Retinal pigment epithelial cell (primary cell): ENCODE measurements around the gene MRAS.

Experiments
- DNase-seq: peaks from one replicate; pipeline ENCODE4 v3.0.0-alpha.2; 2010; ENCODE audit warnings: low read depth
- H3K4me3 ChIP-seq: 2 replicates; pipeline ENCODE4 v1.5.1; 2011; ENCODE audit warnings: mild to moderate bottlenecking, low read length, control low read depth, moderate library complexity
- TF ChIP-seq, protein P1 (sequence below): conservative IDR thresholded peaks from 2 replicates; pipeline ENCODE4 v1.5.1; 2011; ENCODE audit warnings: low read depth, low read length, control low read depth, inconsistent platforms

The MRAS gene

DNA sequence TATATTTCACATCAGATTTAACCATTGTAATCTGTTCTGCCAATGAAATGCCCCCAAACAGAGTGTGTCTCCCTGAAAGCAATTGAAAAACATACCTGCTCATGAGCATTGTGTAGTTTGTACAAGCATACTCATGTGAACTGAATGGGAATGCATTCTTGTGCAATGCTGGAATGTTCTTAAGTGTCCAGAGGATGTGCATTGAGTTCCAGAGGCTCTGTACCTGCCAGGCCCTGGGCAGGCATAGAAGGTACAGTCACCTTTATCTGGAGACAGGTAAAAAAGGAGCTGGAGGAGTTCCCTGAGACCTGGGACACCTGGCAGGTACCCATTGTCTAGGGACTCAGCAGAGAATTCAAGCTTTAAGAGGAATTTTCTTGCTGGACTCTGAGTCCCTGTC, 2.8 kb downstream of the MRAS start:
- TF ChIP-seq, protein P1, sequence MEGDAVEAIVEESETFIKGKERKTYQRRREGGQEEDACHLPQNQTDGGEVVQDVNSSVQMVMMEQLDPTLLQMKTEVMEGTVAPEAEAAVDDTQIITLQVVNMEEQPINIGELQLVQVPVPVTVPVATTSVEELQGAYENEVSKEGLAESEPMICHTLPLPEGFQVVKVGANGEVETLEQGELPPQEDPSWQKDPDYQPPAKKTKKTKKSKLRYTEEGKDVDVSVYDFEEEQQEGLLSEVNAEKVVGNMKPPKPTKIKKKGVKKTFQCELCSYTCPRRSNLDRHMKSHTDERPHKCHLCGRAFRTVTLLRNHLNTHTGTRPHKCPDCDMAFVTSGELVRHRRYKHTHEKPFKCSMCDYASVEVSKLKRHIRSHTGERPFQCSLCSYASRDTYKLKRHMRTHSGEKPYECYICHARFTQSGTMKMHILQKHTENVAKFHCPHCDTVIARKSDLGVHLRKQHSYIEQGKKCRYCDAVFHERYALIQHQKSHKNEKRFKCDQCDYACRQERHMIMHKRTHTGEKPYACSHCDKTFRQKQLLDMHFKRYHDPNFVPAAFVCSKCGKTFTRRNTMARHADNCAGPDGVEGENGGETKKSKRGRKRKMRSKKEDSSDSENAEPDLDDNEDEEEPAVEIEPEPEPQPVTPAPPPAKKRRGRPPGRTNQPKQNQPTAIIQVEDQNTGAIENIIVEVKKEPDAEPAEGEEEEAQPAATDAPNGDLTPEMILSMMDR = no peak
- H3K4me3 ChIP-seq = no peak overlapping the region
- DNase-seq = no peak

DNA sequence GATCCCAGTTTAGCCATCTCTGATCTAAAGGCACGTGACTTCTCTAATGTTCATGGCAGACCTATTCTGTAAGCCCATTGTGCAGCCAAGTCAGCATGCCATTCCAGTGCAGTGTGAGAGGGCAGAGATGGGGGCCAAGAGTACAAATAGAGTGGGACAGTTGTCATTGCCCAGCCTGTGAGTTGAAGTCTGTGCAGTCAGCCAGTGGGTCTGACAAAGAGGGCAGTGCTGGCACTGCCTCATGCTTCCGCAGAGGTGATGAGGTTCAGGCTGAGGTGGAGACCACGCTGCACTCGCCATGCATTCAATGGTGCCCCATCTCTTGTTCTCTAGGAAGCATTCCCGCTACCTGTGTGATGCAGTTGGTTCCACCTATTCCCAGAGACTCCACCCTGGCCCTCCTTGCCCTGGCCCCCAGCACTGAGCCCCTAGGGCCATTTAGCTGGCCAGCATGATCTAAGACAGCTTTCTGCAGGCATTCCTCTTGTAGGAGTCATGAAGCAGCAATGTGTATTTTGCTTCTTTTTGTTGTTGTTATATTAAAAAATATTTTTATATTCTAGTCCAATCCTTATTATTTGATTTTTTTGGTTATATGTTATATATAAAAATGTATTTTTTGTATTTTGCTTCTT, 3.7 kb downstream of the MRAS start:
- DNase-seq = no peak
- TF ChIP-seq, protein P1 = no peak
- H3K4me3 ChIP-seq = no peak overlapping the region

DNA sequence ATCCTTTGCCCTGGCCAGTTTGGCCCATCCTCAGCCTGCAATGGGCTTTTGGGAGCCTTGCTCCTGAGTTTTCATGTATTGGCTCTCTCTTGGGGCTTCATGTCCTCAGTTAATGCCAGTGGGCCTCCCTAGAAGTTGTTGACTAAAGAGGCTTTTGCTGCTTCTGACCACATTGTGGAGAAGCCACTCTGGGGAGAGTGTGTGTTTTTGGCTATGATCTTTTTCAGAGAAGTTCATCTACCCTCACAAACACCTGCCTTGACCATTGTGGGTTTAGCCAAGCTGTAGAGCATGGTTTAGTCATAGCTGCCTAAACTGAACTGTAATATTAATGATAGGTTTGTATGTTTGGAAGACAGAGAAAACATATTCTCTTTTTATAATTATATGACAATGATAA, 6.0 kb downstream of the MRAS start:
- TF ChIP-seq, protein P1 = no peak

DNA sequence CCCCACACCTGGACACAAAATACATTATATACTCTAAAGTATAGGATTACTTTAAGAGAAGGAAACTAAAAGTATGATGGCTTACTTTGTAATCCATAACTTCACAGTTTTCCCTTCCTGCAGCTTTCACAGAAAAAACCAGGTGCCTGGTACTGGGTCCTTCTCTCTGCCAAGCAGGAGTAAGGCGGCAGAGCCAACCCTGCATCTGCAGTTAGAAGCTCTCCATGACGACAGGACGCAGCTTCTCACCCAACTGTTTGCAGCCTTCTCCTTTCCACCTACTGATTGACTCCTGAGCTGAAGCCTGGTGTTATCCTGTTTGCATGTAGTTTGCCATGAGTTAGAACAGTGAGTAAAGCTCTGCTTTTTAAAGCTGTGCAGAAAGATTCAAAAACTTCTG, 6.7 kb downstream of the MRAS start:
- H3K4me3 ChIP-seq = no peak overlapping the region
- TF ChIP-seq, protein P1 = no peak
- DNase-seq = no peak

More for the DNA sequence above, 6.0 kb downstream of the MRAS start:
- no peak overlapping the region for H3K4me3 ChIP-seq
- DNase-seq = no peak

DNA sequence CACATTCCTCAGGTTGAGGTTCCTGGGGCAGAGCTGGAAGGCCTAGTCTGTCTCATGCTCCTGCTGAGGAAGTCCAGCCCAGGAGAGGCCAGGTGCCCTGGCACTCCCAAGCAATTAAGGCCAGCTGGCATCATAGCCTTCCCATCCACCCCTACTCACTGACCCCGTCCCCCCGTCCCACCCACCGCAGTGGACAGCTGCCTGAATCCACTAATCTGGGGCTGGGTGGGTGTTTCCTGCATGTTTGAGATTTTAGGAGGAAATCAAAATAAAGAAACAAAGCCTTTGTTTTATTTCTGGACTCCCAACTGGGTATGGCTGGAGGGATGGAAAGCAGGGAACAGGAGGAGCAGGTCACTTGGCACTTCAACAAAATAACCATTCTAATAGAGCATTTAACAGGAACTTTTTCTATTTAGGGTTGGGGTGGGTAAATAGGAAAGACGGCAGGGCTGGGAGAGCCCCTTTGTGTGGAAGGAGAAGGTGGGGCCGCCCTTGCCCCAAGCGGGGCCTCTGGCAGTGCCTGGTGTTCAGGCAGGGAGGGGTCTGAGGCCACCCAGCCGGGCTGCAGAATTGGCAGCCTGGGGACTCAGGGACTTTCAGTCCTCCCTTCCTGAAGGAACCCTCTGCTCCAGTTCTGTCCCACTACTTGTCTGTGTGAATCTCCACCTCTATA, 8.5 kb downstream of the MRAS start:
- TF ChIP-seq, protein P1 = no peak
- DNase-seq = no peak
- no peak overlapping the region for H3K4me3 ChIP-seq

DNA sequence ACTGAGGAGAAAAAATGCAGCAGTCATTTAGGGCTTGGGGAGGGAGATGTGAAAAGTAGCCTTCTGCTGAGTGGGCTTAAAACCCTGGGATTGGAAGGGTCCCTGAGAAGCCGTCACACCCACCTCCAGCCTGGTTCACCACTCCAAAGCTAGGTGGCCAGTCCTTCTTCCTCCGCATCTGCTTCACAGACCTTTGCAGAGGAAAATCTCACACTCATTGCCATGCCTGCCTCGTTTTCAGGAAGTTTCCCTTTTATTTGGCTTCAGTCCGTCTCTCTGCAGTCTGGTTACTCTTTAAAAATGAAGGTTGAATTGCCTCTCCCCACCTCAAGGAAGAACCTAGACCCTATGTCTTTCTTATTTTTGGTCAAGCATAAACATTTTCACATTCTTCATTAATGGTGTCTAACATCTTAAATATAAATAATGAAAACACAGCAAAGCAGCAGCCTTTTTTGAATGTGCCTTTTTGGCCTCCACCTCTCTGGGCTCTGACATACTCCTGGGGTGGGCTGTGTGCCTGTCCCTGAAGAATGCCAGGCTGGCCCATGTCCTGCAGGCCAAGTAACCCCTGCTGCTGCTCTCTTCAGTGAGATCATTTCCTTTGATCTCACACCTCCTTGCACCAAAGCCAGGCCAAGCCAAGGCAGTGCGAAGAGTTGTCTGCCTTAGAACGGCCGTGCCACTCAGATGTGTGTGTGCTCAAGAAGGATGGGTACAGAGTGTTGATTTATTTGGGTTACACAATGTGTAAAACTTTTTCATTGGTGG, 11.0 kb downstream of the MRAS start:
- DNase-seq = no peak
- TF ChIP-seq, protein P1 = no peak
- H3K4me3 ChIP-seq = no peak overlapping the region
